Measurements from ENCODE around the gene PTTG1IP. TPM values are rescaled to one million over a fixed set of nuclear protein-coding genes. Genes with fewer than 3 reads are reported as not detected.

Gene PTTG1IP
- total RNA-seq, 1 experiment from 2014 or later, result 427 TPM

- peak; percentile 33 for DNase-seq (ENCODE audit: low read depth)
- in situ Hi-C loops (cut with HindIII; ENCODE audit: low pct_unique_long_range_greater_than_20kb, low sequenced_read_pairs), result loop anchor here (25.0 kb wide), 1 partner anchor 315 kb away; no protein-coding TSS in a partner anchor
Observed at GRCh38 chr21:44822484-44823178, 50.9 kb downstream of the PTTG1IP start.

- in situ Hi-C loops (cut with HindIII; ENCODE audit: low pct_unique_long_range_greater_than_20kb, low sequenced_read_pairs), result loop anchor here (25.0 kb wide), 1 partner anchor 316 kb away; no protein-coding TSS in a partner anchor
- no peak for DNase-seq (ENCODE audit: low read depth)
Observed at GRCh38 chr21:44820851-44821250, 52.6 kb downstream of the PTTG1IP start.

GRCh38 chr21:44819283-44820243 lies 53.9 kb downstream of the PTTG1IP start:
- in situ Hi-C loops (cut with HindIII; ENCODE audit: low pct_unique_long_range_greater_than_20kb, low sequenced_read_pairs), result loop anchor here (25.0 kb wide), 1 partner anchor 318 kb away; no protein-coding TSS in a partner anchor
- DNase-seq (ENCODE audit: low read depth), result no peak

- in situ Hi-C loops (cut with HindIII; ENCODE audit: low pct_unique_long_range_greater_than_20kb, low sequenced_read_pairs), result loop anchor here (25.0 kb wide), 1 partner anchor 319 kb away; no protein-coding TSS in a partner anchor
- no peak for DNase-seq (ENCODE audit: low read depth)
Observed at GRCh38 chr21:44818640-44819011, 54.9 kb downstream of the PTTG1IP start.

GRCh38 chr21:44817914-44818639 lies 55.4 kb downstream of the PTTG1IP start, which contains the start of gene SUMO3:
Gene SUMO3 (minus strand): TSS chr21:44818062. CDS start chr21:44817968, 94 bp downstream.
- DNase-seq (ENCODE audit: low read depth), result peak; percentile 85
- in situ Hi-C loops (cut with HindIII; ENCODE audit: low pct_unique_long_range_greater_than_20kb, low sequenced_read_pairs), result loop anchor here (25.0 kb wide), 1 partner anchor 319 kb away; no protein-coding TSS in a partner anchor

- peak; percentile 76 for DNase-seq (ENCODE audit: low read depth)
- in situ Hi-C loops (cut with HindIII; ENCODE audit: low pct_unique_long_range_greater_than_20kb, low sequenced_read_pairs), result loop anchor here (25.0 kb wide), 1 partner anchor 320 kb away; no protein-coding TSS in a partner anchor
Observed at GRCh38 chr21:44817506-44817880, 56.0 kb downstream of the PTTG1IP start.

GRCh38 chr21:44816761-44817505 lies 56.6 kb downstream of the PTTG1IP start:
- in situ Hi-C loops (cut with HindIII; ENCODE audit: low pct_unique_long_range_greater_than_20kb, low sequenced_read_pairs), result loop anchor here (25.0 kb wide), 1 partner anchor 320 kb away; no protein-coding TSS in a partner anchor
- DNase-seq (ENCODE audit: low read depth), result no peak

- DNase-seq (ENCODE audit: low read depth), result no peak
- in situ Hi-C loops (cut with HindIII; ENCODE audit: low pct_unique_long_range_greater_than_20kb, low sequenced_read_pairs), result loop anchor here (25.0 kb wide), 1 partner anchor 321 kb away; no protein-coding TSS in a partner anchor
Observed at GRCh38 chr21:44815852-44816628, 57.5 kb downstream of the PTTG1IP start.

GRCh38 chr21:44815225-44815624 lies 58.3 kb downstream of the PTTG1IP start:
- DNase-seq (ENCODE audit: low read depth), result no peak
- in situ Hi-C loops (cut with HindIII; ENCODE audit: low pct_unique_long_range_greater_than_20kb, low sequenced_read_pairs), result loop anchor here (25.0 kb wide), 1 partner anchor 322 kb away; no protein-coding TSS in a partner anchor

GRCh38 chr21:44814498-44815023 lies 58.9 kb downstream of the PTTG1IP start:
- no peak for DNase-seq (ENCODE audit: low read depth)
- in situ Hi-C loops (cut with HindIII; ENCODE audit: low pct_unique_long_range_greater_than_20kb, low sequenced_read_pairs), result loop anchor here (25.0 kb wide), 1 partner anchor 323 kb away; no protein-coding TSS in a partner anchor

GRCh38 chr21:44813727-44814126 lies 59.8 kb downstream of the PTTG1IP start:
- in situ Hi-C loops (cut with HindIII; ENCODE audit: low pct_unique_long_range_greater_than_20kb, low sequenced_read_pairs), result loop anchor here (25.0 kb wide), 1 partner anchor 324 kb away; no protein-coding TSS in a partner anchor
- DNase-seq (ENCODE audit: low read depth), result no peak

- DNase-seq (ENCODE audit: low read depth), result no peak
- in situ Hi-C loops (cut with HindIII; ENCODE audit: low pct_unique_long_range_greater_than_20kb, low sequenced_read_pairs), result loop anchor here (25.0 kb wide), 1 partner anchor 324 kb away; no protein-coding TSS in a partner anchor
Observed at GRCh38 chr21:44813149-44813548, 60.3 kb downstream of the PTTG1IP start.

- DNase-seq (ENCODE audit: low read depth), result no peak
- in situ Hi-C loops (cut with HindIII; ENCODE audit: low pct_unique_long_range_greater_than_20kb, low sequenced_read_pairs), result loop anchor here (25.0 kb wide), 1 partner anchor 325 kb away; no protein-coding TSS in a partner anchor
Observed at GRCh38 chr21:44812640-44813039, 60.9 kb downstream of the PTTG1IP start.

- in situ Hi-C loops (cut with HindIII; ENCODE audit: low pct_unique_long_range_greater_than_20kb, low sequenced_read_pairs), result loop anchor here (25.0 kb wide), 1 partner anchor 327 kb away; no protein-coding TSS in a partner anchor
Observed at GRCh38 chr21:44810779-44811178, 62.7 kb downstream of the PTTG1IP start.

GRCh38 chr21:44805859-44806258 lies 67.6 kb downstream of the PTTG1IP start:
- no peak for DNase-seq (ENCODE audit: low read depth)
- in situ Hi-C loops (cut with HindIII; ENCODE audit: low pct_unique_long_range_greater_than_20kb, low sequenced_read_pairs), result loop anchor here (25.0 kb wide), 1 partner anchor 331 kb away; no protein-coding TSS in a partner anchor

More at GRCh38 chr21:44810779-44811178, 62.7 kb downstream of the PTTG1IP start:
- no peak for DNase-seq (ENCODE audit: low read depth)

- in situ Hi-C loops (cut with HindIII; ENCODE audit: low pct_unique_long_range_greater_than_20kb, low sequenced_read_pairs), result loop anchor here (25.0 kb wide), 1 partner anchor 332 kb away; no protein-coding TSS in a partner anchor
- DNase-seq (ENCODE audit: low read depth), result no peak
Observed at GRCh38 chr21:44805226-44805625, 68.3 kb downstream of the PTTG1IP start.

All from Caki2 (cell line).